Islet of Langerhans (tissue), 1 donor: ENCODE data around the gene ULK1.

Experiments
- FAIRE-seq: peaks from one replicate; lab custom pipeline; 2011; peaks lifted over from hg19 to GRCh38; lab: Jason Lieb, UNC

ULK1 gene

GRCh38 chr12:131894313-131894860 lies at the start of gene ULK1:
Gene ULK1, plus strand, starts transcription at chr12:131894622. Its CDS starts 380 bp downstream, at chr12:131895002.
- no peak for FAIRE-seq

- no peak for FAIRE-seq
Measured at GRCh38 chr12:131844656-131845055, 49.8 kb upstream of the ULK1 start.

DNA sequence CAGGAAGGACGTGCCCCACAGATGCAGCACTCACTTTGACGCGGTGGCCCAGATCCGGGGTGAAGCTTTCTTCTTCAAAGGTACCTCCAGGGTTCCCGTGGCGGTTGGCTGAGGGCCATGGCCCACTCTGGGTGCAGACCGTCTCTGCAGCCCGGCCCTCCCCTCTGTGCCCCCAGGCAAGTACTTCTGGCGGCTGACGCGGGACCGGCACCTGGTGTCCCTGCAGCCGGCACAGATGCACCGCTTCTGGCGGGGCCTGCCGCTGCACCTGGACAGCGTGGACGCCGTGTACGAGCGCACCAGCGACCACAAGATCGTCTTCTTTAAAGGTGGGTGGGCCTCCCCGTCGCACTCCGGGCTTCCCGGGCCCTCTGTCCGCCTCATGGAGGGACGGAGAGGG lies 49.3 kb upstream of the ULK1 start:
- FAIRE-seq, result no peak

DNA sequence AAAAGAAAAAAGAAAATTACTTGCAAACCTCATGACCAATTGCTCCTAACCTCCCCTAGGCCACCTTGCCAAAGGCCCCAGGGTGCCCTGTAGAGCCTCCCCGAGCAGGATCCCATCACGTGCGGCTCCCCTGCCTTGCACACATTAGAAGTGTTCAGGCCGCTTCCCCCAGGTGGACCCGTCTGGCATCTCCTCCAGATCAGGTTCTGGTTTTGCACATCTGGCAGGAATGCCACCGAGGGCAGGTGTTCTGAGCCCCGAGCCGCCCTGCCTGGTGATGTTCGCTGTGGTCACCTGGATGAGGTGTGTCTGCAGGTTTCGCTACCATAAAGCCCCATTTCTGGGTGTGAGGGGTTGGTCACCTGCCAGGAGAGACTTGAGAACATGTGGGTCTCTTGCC lies 47.0 kb upstream of the ULK1 start:
- no peak for FAIRE-seq

GRCh38 chr12:131848753-131849152 lies 45.7 kb upstream of the ULK1 start:
- no peak for FAIRE-seq

GRCh38 chr12:131849700-131850553 lies 44.5 kb upstream of the ULK1 start:
- no peak for FAIRE-seq

DNA sequence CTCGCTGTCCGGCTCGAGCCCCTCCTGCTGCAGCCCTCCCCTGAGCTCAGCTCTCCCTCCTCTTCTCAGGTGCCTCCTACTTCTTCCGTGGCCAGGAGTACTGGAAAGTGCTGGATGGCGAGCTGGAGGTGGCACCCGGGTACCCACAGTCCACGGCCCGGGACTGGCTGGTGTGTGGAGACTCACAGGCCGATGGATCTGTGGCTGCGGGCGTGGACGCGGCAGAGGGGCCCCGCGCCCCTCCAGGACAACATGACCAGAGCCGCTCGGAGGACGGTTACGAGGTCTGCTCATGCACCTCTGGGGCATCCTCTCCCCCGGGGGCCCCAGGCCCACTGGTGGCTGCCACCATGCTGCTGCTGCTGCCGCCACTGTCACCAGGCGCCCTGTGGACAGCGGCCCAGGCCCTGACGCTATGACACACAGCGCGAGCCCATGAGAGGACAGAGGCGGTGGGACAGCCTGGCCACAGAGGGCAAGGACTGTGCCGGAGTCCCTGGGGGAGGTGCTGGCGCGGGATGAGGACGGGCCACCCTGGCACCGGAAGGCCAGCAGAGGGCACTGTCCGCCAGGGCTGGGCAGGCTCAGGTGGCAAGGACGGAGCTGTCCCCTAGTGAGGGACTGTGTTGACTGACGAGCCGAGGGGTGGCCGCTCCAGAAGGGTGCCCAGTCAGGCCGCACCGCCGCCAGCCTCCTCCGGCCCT lies 43.4 kb upstream of the ULK1 start:
- no peak for FAIRE-seq

GRCh38 chr12:131851741-131852550 lies 42.5 kb upstream of the ULK1 start:
- no peak for FAIRE-seq

DNA sequence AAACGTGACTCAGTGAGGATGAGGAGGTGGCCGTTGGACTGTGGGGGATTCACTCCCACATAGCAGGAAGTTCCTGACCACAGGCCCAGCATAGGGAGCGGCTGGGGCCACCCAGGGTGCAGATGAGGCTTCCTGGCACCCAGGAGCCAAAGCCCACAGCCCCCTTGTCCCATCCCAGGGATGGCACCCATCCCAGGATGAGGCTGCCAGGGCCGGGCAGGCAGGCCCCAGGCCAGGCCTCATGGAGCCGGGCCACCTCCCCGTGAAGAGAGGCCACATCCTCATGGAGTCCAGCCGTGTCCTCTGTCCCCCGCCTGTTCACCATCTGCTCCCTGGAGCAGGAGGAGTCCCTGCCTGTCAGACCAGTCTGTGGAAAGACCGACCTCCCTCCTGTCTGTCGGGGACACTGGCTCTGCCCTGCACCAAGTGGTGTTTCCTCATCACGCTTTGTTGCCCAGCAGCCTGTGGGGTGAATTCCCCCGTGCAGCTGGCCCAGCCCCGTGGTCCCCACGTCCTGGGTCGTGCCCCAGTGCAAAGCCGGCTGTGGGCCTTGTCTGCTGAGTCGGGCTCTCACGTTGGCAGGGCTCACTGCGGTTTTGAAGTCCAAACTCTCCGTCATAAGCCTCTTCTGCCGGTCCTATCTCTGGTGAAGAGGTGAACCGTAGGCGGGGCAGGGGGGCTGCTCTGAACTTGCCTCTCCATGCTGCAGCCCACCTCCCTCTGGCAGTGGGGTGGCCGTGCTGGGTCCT lies 41.7 kb upstream of the ULK1 start:
- no peak for FAIRE-seq

DNA sequence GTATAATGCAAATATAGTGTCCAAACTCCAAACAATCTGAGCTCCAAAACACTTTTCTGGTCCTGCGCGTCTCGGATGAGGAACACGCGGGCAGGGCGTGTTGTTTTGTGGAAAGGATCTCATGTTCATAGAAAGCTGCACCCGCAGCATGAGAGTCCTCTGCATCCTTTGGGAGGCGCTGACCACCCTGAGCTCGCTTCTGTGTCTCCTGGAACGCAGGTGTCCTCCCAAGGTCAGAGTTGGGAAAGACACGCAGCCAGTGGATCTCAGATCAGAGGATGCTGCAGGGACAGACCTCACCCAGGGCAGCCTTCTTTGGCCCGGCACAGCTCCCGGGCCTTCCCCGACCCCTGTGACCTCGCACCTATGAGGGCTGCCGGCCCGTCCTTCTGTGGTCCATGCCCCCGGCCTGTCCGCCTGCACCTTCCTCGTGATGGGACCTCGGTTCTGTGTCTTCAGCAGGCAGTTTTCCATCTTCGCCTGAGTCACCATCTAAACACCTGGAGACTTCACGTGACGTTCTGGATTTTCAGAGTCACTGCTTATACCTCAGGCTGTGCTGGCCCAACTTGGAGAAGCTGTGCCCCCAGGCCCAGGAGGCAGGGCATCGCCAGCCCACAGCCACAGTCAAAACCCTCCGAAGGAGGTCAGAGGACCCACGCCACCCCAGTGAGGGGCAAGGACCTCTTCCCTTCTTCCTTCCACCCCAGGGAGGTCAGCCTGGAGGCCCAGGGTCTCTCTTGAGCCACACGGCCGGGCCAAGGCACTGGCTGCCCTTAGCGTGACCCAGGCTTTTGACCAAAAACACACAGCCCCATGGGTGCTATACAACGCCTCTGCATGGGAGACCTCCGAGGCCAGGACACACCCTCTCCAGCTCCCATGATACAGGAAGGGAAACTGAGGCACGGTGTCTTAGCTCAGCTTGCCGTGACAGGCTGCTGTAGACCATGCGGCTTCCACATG lies 40.3 kb upstream of the ULK1 start:
- FAIRE-seq, result no peak

DNA sequence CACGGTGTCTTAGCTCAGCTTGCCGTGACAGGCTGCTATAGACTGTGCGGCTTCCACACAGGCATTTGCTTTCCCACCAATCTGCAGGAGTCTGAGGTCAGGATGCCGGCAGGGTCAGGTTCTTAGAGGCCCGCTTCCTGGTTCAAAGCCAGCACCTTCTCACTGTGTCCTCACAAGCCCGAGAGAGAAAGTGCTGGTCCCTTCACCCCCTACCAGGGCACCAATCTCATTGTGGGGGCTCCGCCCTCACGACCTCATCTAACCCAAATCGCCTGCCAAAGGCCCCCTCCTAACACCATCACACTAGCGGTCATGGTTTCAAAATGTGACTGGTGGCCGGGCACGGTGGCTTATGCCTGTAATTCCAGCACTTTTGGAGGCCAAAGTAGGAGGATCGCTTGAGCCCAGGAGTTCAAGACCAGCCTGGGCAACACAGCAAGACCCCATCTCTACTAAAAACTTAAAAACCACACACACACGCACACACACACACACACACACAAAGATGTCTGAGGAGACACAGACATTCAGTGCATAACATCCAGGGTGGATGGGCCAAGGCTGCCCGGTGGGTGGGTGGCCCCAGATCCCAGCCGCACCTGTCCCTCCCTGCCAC lies 39.5 kb upstream of the ULK1 start:
- no peak for FAIRE-seq

DNA sequence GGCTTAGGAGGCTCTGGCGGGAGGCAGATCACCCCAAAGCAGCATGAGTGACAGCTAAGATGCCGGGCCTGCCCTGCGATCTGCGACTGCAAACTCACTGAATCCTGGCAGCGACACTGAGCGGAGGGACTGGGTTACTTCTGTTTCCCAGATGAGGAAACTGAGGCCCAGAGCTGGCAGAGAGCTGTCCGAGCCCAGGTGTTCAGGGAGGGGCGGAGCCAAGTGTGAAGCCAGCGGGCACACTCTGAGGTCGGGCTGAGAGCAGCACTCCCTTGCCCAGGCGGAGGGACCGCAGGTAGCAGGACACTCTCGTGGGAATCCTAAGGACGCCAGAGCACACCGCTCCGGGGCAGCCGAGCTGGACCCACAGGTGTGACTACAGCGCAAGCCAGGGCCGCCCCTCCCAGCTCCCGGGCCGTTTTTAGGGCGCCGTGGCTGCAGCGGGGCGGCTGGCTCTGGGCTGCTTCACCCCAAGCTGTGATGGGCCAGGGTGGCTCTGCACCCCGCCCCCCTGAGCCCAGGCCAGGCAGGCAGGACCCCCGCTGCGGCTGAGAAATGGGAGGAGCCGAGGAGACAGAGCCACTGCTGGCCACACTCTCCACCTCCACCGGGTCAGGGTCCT lies 38.8 kb upstream of the ULK1 start:
- no peak for FAIRE-seq

DNA sequence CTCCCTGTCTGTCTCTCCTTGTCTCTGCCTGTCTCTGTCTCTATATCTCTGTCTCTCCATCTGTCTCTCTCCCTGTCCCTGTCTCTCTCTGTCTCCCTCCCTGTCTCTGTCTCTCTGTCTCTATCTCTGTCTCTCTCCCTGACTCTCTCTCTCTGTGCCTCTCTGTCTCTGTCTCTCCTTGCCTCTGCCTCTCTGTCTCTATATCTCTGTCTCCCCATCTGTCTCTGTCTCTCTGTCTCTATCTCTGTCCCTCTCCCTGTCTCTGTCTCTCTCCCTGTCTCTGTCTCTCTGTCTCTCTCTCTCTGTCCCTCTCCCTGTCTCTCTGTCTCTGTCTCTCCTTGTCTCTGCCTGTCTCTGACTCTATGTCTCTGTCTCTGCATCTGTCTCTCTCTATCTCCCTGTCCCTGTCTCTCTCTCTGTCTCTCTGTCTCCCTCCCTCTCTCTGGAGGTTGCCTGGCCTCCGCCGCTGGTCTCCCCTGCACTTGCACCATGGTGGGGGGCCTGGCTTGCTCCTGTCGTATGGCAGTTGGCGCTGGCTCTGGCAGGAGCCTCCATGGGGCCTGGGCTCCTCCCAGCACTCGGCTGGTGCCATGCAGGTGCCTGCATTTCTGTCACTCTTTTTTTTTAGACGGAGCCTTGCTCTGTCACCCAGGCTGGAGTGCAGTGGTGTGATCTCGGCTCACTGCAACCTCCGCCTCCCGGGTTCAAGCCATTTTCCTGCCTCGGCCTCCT lies 37.9 kb upstream of the ULK1 start:
- no peak for FAIRE-seq

DNA sequence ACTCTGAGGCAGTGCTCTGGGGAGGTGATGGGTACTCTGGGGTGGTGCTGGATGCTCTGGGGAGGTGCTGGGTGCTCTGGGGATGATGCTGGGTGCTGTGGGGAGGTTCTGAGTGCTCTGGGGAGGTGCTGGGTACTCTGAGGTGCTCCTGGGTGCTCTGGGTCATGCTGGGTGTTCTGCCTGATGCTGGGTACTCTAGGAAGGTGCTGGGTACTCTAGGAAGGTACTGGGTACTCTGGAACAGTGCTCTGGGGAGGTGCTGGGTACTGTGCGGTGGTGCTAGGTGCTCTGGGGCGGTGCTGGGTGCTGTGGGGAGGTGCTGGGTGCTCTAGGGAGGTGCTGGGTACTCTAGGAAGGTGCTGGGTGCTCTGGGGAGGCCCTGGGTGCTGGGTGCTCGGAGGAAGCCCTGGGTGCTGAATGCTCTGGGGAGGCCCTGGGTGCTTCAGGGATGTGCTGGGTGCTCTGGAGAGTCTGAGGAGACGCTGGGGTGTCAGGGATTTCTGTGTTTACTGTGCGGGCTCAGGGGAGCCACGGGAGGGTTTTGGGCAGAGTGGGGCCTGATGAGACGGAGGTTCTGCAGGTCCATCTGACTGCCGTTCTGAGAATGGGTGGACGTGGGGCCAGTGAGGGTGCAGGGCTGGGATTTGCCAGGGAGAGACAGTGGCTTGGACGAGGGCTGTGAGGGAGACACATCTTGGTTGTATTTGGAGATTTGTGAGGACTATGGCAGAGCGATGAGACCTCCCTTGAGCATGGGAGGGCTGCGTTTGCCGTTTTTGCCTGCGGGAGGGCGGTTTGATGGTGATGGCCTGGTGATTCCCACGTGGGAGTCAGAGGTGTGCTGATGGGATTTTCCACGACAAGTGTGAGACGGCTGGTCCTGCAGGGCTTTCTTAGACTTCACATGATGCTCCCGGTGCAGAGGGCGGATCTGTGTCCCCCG lies 36.2 kb upstream of the ULK1 start:
- FAIRE-seq, result no peak

DNA sequence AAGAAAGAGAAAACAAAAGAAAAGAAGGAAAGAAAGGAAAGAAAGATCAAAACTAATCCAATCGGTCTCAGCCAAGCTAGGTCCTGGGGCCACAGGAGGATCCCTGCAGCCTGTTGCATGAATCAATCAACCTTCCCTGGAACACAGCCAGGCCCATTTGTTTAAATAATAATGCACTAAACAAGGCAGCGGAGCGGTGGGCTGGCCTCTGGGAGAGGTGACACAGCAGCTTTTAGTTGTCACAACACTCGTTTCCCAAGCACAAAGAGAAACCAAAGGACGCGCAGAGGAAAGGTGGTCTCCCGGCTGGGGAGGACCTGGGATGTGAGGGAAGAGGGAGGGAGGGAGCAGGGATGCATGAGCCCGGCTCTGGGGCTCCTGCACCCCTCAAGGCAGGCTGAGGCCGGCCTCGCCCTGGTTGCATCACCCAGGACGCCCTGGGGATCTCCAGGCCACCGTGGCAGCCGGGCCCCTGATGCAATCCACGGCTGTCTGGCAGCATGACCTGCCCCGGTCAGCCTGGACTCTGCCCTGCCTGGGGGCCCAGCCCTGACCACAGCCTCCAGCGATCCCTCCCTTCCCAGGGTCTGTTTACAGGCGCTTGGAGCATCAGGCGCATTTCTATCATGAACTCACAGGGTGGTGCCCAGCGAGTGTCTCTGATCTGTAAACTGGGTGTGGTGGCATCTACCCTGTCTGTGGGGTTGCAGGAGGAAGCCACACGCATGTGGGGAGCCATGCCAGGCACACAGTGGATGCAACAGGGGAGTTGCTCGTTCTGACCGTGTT lies 33.8 kb upstream of the ULK1 start:
- FAIRE-seq, result no peak

DNA sequence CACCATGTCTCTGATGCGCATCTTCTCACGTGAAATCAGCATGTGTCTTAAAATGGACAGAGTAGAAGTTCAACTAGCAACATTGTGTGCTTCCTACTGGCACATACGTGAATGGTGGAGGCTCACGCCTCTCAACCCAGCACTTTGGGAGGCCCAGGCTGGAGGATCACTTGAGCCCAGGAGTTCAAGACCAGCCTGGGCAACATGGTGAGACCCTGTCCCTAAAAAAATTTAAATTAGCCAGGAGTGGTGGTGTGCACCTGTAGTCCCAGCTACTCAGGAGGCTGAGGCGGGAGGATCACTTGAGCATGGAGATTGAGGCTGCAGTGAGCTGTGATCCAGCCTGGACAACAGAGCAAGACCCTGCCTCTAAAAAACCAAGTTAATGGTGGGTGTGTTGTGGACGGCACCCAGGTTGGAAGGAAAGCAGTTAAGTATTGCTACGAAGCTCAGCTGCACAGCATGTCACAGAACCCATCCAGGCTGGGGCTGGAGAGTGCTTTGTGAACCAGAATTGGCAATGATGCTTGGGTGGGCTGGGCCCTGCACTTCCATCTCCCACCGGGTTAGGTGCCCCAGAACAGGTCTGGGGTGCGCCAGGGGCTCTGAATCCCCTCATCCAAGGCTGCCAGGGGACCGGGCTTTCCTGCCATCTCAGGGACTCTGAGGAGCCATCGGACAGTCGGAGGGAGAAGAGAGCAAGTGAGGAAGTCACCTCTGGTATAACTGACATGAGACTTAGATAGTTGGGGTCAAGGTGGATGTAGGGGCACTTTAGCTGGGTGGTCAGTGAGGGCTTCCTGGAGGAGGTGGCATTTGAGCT lies 33.0 kb upstream of the ULK1 start:
- FAIRE-seq, result no peak
